NCI-H226 (cell line): Measurements from ENCODE around the gene PARD3B.

Experiments used
- DNase-seq: peaks from one replicate; pipeline ENCODE4 v3.0.0-alpha.2; 2015

The PARD3B gene

GRCh38 chr2:205644018-205644417, 1098.7 kb downstream of the PARD3B start:
- no peak for DNase-seq

DNA sequence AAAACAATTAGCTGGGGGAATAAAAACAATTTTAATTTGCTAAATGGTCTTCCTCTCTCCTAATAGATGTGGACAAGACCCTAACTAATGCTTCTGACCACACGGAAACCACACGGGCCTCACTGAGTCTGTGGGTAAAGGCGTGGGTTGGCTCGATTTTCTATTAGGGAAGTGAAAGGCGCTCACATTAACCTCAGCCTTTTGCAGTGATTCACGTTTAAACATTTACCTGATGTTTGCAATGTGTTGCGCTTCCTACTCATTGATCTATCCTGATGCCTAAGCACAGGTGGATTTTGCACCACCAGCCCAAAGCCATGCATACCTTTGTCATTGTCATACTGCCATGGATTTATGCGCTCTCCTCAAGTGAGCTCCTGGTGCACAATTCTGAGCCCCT, 1101.4 kb downstream of the PARD3B start:
- DNase-seq = no peak

DNA sequence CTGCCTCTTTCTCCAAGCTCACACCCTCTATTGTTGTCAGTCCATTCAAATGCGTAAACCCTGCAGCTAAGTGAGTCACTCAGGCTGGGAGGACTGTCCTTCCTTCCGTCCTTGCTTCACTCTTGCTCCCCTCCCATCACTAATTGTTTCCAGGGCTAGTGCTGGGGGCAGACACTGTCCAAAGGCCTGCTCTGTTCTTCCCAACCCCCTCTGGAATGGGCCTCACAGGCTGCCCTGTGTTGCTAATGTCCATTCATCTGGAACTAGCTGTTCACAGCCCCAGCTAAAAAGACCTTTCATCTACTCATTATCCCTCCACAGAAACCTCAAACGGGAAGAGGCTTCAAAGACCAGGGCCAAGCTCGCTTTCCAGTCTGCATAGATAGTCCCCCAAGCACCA, 1105.2 kb downstream of the PARD3B start:
- no peak for DNase-seq

DNA sequence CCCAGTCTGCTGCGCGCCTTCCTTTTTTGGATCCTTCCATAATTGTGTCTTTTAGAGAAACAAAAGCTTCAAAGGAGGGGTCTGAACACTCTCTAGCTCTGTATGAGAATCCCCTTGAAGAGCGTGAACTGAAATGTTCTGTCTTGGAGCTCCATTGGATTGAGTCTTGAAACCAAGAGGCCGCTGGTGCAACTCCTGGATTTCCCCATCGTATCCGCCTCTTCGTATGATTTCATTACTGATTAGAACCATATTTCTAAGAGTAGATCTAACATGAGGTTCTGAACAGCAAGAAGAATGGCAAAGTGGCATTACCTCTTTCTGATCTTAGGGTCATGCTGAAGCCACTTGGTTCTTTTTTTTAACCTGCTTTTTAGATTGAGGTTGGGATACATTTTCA, 1105.7 kb downstream of the PARD3B start:
- no peak for DNase-seq

GRCh38 chr2:205651719-205652118, 1106.4 kb downstream of the PARD3B start:
- DNase-seq = no peak

GRCh38 chr2:205654878-205655605, 1109.8 kb downstream of the PARD3B start:
- DNase-seq = no peak

DNA sequence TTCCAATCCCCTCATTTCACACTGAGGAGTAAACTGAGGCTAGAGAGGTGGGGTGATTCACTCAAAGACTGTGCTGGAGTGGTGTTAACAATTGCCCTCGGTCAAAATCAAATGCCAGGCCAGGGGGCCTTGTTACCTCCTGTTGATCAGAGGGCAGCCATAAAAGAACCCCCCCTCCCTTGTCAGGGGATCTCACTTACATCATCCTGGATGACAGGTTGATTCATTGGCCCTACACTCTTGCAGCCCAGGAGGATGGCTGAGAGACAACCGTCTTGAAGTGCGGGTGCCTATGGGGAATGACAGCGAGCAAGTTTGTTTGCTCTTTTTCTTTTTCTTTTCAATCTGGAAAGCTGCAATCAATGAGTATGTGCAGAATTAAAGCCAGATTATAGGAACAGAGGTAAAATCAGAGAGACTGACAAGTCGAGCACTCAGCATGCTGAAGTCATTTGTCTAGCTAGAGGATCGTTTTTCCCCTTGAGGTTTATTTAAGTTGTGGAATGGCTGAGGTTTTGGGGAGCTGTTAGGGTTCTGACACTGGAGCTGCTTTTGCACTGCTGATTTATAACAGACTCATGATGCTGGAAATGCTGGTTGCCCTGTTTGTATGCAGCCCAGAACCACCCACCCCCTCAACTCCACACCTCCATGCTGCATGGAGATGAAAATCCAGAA, 1110.6 kb downstream of the PARD3B start:
- no peak for DNase-seq

GRCh38 chr2:205656461-205656860, 1111.2 kb downstream of the PARD3B start:
- no peak for DNase-seq

DNA sequence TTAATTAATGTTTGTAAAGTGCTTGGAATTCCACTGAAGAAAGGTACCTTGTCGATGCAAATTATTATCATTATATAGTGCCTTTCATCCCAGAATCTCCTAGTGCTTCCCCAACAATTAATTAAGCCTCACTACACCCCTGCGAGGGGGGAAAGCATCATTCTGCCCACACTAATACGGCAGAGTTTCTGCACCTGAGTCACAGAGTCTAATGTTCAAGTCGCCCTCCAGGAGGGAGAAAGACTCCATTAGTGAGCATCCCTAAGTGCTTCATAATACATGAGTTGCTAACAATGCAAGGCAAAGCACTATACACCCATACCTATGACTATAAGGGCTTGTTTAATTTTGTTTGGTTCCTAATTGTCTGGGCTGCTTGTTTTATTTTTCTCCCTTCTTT, 1111.7 kb downstream of the PARD3B start:
- DNase-seq = no peak

- no peak for DNase-seq
Measured at GRCh38 chr2:205657579-205657978, 1112.3 kb downstream of the PARD3B start.

- no peak for DNase-seq
Measured at GRCh38 chr2:205658068-205658467, 1112.8 kb downstream of the PARD3B start.

- no peak for DNase-seq
Measured at GRCh38 chr2:205658572-205658971, 1113.3 kb downstream of the PARD3B start.

DNA sequence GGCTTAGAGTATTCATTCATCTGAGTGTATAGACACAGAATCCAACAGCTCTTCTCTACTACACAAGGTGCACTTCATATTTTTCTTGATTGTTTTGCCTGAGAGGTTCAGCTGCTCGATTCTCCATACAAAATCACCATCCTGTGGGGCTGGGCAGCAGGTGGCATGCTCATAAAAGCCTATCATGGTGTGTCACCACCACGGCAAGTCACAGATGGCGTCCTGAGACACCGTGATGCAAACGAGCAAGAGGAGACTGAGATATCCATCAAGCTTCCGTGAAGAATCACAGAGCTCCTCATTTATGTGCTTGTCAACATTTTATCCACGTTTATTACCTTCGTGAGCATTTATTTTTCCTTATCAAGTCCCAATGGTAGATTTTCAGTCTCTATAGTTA, 1114.6 kb downstream of the PARD3B start:
- DNase-seq = no peak

GRCh38 chr2:205660521-205661124, 1115.3 kb downstream of the PARD3B start:
- peak; percentile 58 for DNase-seq

- no peak for DNase-seq
Measured at GRCh38 chr2:205661281-205661680, 1116.0 kb downstream of the PARD3B start.

DNA sequence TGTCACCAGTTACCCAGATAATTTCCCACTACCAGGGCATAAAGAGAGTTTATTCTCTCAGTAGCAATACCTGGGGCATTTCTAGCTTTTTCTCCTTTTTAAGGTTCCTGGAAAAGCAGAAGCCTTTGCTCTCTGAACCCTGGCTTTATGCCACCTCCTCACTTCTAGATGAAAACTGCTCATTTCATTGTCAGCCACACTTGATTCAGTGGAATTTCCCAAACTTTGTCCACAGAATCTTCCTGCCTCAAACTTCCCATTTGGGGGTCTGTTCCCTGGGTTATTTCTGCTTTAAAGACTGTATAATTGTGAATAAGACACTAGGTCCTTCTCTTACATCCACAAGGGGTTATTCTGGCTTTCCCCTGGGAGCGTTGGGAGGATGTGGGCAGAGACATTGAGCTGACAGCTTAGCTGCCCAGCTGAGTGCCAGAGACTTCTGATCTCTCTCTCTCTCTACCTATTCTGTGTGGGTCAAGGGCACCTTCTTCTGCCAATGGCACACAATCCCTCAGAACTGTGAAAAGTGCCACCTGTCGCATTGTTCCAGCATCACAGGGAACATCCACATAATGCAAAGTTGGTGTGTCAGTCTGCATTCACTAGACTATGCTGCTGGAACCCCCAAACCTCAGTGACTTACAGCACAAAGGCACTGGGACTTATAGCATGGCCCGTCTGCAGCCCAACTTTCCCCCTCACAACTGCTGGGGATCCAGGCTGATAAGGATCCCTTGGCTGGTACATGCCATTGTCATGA, 1117.1 kb downstream of the PARD3B start:
- DNase-seq = no peak

- DNase-seq = no peak
Measured at GRCh38 chr2:205665791-205666190, 1120.5 kb downstream of the PARD3B start.
